Sigmoid colon (tissue), 4 donors: Measurements from ENCODE around the gene BRS3.

Experiments used
- POLR2A ChIP-seq, 2 donors: fragments of 450-650 bp; IDR thresholded peaks; one replicate each; pipeline ENCODE4 v1.6.1; 2016; ENCODE audit warnings: antibody characterized with exemption in 2 of 2, mild to moderate bottlenecking in 2 of 2, moderate library complexity in 2 of 2
- POLR2AphosphoS5 ChIP-seq, 4 donors: sonication (generic); formaldehyde crosslinking; IDR thresholded peaks; one replicate each; pipeline ENCODE4 v1.6.1; 2017; ENCODE audit warnings: antibody characterized with exemption in 4 of 4
- TF ChIP-seq, protein P1 (sequence below), 4 experiments: fragments of 450-650 bp in 3 of 4; fragments of 200-600 bp in 1 of 4; IDR thresholded peaks; one replicate each; pipeline ENCODE4 v1.5.1; 2016 to 2019; ENCODE audit warnings: antibody characterized with exemption in 4 of 4, mild to moderate bottlenecking in 3 of 4, moderate library complexity in 2 of 4

DNA sequence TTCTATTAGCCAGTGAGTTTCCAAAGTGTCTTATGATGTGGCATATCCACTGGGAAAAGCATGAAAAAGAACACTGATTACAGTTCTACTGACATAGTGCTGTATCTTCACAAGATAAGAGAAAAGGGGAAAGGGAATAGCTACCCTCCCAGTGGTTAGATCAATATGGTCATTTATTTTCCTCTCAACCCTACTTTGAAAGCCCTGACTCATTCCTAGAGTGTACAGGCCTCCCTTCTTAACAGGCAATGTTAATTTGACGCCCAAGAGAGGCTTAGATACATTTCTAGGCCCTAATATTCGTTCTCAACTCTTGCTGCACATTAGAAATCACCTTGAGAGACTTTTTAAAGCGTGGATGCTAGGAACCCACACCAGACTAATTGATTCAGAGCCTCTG is 20.4 kb upstream of the BRS3 start:
- no peak for TF ChIP-seq POLR2A (IDR thresholded peaks at IDR 0.05)
- TF ChIP-seq, protein P1, sequence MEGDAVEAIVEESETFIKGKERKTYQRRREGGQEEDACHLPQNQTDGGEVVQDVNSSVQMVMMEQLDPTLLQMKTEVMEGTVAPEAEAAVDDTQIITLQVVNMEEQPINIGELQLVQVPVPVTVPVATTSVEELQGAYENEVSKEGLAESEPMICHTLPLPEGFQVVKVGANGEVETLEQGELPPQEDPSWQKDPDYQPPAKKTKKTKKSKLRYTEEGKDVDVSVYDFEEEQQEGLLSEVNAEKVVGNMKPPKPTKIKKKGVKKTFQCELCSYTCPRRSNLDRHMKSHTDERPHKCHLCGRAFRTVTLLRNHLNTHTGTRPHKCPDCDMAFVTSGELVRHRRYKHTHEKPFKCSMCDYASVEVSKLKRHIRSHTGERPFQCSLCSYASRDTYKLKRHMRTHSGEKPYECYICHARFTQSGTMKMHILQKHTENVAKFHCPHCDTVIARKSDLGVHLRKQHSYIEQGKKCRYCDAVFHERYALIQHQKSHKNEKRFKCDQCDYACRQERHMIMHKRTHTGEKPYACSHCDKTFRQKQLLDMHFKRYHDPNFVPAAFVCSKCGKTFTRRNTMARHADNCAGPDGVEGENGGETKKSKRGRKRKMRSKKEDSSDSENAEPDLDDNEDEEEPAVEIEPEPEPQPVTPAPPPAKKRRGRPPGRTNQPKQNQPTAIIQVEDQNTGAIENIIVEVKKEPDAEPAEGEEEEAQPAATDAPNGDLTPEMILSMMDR (IDR thresholded peaks at IDR 0.05) = no peak
- TF ChIP-seq POLR2AphosphoS5 (IDR thresholded peaks at IDR 0.05) = no peak
